GM21529 (cell line): ENCODE data around the gene TJP1.
"Not testable (repeated sequence)": the region's sequence is repeated elsewhere in the genome, so short reads cannot be mapped to it uniquely, and the experiment has no call there.

Experiments
- ATAC-seq: cut with Tn5 transposase; IDR thresholded peaks from one replicate; pipeline ENCODE4 v1.9.1; 2021; ENCODE audit not compliant: unreplicated experiment

TJP1 gene

GRCh38 chr15:29670266-29670665 is 152.0 kb downstream of the TJP1 start:
- ATAC-seq: no peak

GRCh38 chr15:29669823-29670222 is 152.4 kb downstream of the TJP1 start:
- ATAC-seq: no peak

GRCh38 chr15:29668120-29668602 is 154.1 kb downstream of the TJP1 start:
- no peak for ATAC-seq

- ATAC-seq: no peak
Measured at GRCh38 chr15:29666241-29666640, 156.0 kb downstream of the TJP1 start.

- ATAC-seq: no peak
Measured at GRCh38 chr15:29665444-29666003, 156.7 kb downstream of the TJP1 start.

GRCh38 chr15:29664406-29664805 is 157.9 kb downstream of the TJP1 start:
- no peak for ATAC-seq

GRCh38 chr15:29657476-29657817 is 164.8 kb downstream of the TJP1 start:
- not testable (repeated sequence) for ATAC-seq

- ATAC-seq: no peak
Measured at GRCh38 chr15:29656636-29657475, 165.4 kb downstream of the TJP1 start.

GRCh38 chr15:29652595-29652994 is 169.7 kb downstream of the TJP1 start:
- ATAC-seq: no peak

- no peak for ATAC-seq
Measured at GRCh38 chr15:29651476-29652233, 170.6 kb downstream of the TJP1 start.
